ENCODE measurements around the gene WWOX.

The WWOX gene

GRCh38 chr16:78694414-78694813 lies 595.0 kb downstream of the WWOX start:
- H3K9ac ChIP-seq (ENCODE audit: low read length), result no peak overlapping the region
- no peaks in the 10 kb centered on the region for H3K27me3 ChIP-seq (replicated peaks; ENCODE audit: insufficient read depth, low read length)
- TF ChIP-seq CTCF (IDR thresholded peaks at IDR 0.05; ENCODE audit: low read length), result no peak
- no peak for TF ChIP-seq EZH2phosphoT487 (IDR thresholded peaks at IDR 0.05; ENCODE audit: low read length)
- no peak for TF ChIP-seq EZH2 (optimal IDR thresholded peaks at IDR 0.05; ENCODE audit: low read depth, low read length)
- no peak overlapping the region for H2AFZ ChIP-seq (ENCODE audit: low read length)
- peaks cover 8% of the 10 kb centered on the region for H3K79me2 ChIP-seq (ENCODE audit: low read length)
- DNase-seq, result no peak
- peaks cover 46% of the 10 kb centered on the region for H3F3A ChIP-seq (ENCODE audit: insufficient read depth, low read length)
- H3K9me2 ChIP-seq (replicated peaks; ENCODE audit: insufficient read depth, low read length), result no peaks in the 10 kb centered on the region
- no peaks in the 10 kb centered on the region for H3K9me3 ChIP-seq (replicated peaks; ENCODE audit: insufficient read depth, low read length)
- H4K20me1 ChIP-seq (ENCODE audit: insufficient read depth, low read length), result no peaks in the 10 kb centered on the region
- H3K4me3 ChIP-seq (ENCODE audit: low read length), result no peak overlapping the region
- H3K27ac ChIP-seq (ENCODE audit: low read length), result no peak overlapping the region
- H3K4me2 ChIP-seq (ENCODE audit: low read depth, low read length), result no peak overlapping the region
- H3K4me1 ChIP-seq (ENCODE audit: low read length), result no peaks in the 10 kb centered on the region
- H3K36me3 ChIP-seq (replicated peaks; ENCODE audit: insufficient read depth, low read length), result no peaks in the 10 kb centered on the region

- Histone ChIP-seq H3K4me2 (ENCODE audit: low read depth, low read length) (no peak overlapping the region), H3K79me2 (ENCODE audit: low read length) (peaks cover 10% of the 10 kb centered on the region), H3K9ac (ENCODE audit: low read length) (no peak overlapping the region), H3K4me3 (ENCODE audit: low read length) (no peak overlapping the region), H4K20me1 (ENCODE audit: insufficient read depth, low read length) (0 out of 2 replicates have a peak, but pooled peaks cover 1% of the 10 kb centered on the region), H3K9me2 (replicated peaks; ENCODE audit: insufficient read depth, low read length) (no peaks in the 10 kb centered on the region), H3F3A (ENCODE audit: insufficient read depth, low read length) (peaks cover 50% of the 10 kb centered on the region), H3K27me3 (replicated peaks; ENCODE audit: insufficient read depth, low read length) (no peaks in the 10 kb centered on the region), H3K4me1 (ENCODE audit: low read length) (no peaks in the 10 kb centered on the region), H3K9me3 (replicated peaks; ENCODE audit: insufficient read depth, low read length) (no peaks in the 10 kb centered on the region), H3K36me3 (replicated peaks; ENCODE audit: insufficient read depth, low read length) (no peaks in the 10 kb centered on the region), H3K27ac (ENCODE audit: low read length) (no peak overlapping the region), H2AFZ (ENCODE audit: low read length) (no peak overlapping the region)
- TF ChIP-seq EZH2 (optimal IDR thresholded peaks at IDR 0.05; ENCODE audit: low read depth, low read length) (no peak), CTCF (IDR thresholded peaks at IDR 0.05; ENCODE audit: low read length) (no peak), EZH2phosphoT487 (IDR thresholded peaks at IDR 0.05; ENCODE audit: low read length) (no peak)
- DNase-seq, result no peak
These were observed 595.9 kb downstream of the WWOX start for GRCh38 chr16:78695391-78695790.

DNA sequence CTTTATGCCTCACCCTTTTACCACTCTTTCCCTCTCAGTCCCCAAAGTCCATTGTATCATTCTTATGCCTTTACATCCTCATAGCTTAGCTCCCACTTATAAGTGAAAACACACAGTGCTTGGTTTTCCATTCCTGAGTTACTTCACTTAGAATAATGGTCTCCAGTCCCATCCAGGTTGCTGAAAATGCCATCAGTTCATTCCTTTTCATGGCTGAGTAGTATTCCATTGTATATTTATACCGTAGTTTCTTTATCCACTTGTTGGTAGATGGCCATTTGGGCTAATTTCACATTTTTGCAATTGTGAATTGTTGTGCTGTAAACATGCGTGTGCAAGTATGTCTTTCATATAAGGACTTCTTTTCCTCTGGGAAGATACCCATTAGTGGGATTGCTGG lies 597.3 kb downstream of the WWOX start:
- no peaks in the 10 kb centered on the region for H3K4me1 ChIP-seq (ENCODE audit: low read length)

More for the DNA sequence above, 597.3 kb downstream of the WWOX start:
- no peak for TF ChIP-seq EZH2 (optimal IDR thresholded peaks at IDR 0.05; ENCODE audit: low read depth, low read length)
- TF ChIP-seq EZH2phosphoT487 (IDR thresholded peaks at IDR 0.05; ENCODE audit: low read length), result no peak
- TF ChIP-seq CTCF (IDR thresholded peaks at IDR 0.05; ENCODE audit: low read length), result no peak
- Histone ChIP-seq H3K9me2 (replicated peaks; ENCODE audit: insufficient read depth, low read length) (no peaks in the 10 kb centered on the region), H3K27ac (ENCODE audit: low read length) (no peak overlapping the region), H3F3A (ENCODE audit: insufficient read depth, low read length) (peaks cover 58% of the 10 kb centered on the region), H3K27me3 (replicated peaks; ENCODE audit: insufficient read depth, low read length) (no peaks in the 10 kb centered on the region), H3K4me3 (ENCODE audit: low read length) (no peak overlapping the region), H4K20me1 (ENCODE audit: insufficient read depth, low read length) (peaks cover 8% of the 10 kb centered on the region; the same call in 1 of the 2 replicates), H2AFZ (ENCODE audit: low read length) (no peak overlapping the region), H3K9me3 (replicated peaks; ENCODE audit: insufficient read depth, low read length) (no peaks in the 10 kb centered on the region), H3K79me2 (ENCODE audit: low read length) (peaks cover 18% of the 10 kb centered on the region), H3K36me3 (replicated peaks; ENCODE audit: insufficient read depth, low read length) (no peaks in the 10 kb centered on the region), H3K4me2 (ENCODE audit: low read depth, low read length) (no peak overlapping the region), H3K9ac (ENCODE audit: low read length) (no peak overlapping the region)
- DNase-seq, result no peak

Data from MM.1S (cell line).